HepG2 (cell line): Measurements from ENCODE around the gene MAP3K19. TPM values are rescaled to one million over a fixed set of nuclear protein-coding genes. Genes with fewer than 3 reads are reported as not detected.

Experiments used
- ARID4A ChIP-seq: sonication (generic); formaldehyde crosslinking; IDR thresholded peaks from 2 replicates; pipeline ENCODE4 v1.5.0; 2020; ENCODE audit warnings: mild to moderate bottlenecking, missing genetic modification reagents, borderline replicate concordance
- CHD2 ChIP-seq: IDR thresholded peaks from 2 replicates; pipeline ENCODE4 v1.6.1; 2011; ENCODE audit warnings: low read depth, low read length, improper control_type of control experiment
- HBP1 ChIP-seq: IDR thresholded peaks from 2 replicates; pipeline ENCODE4 v1.6.1; 2016; ENCODE audit warnings: low read depth, control low read depth
- KMT2A ChIP-seq: sonication (generic); formaldehyde crosslinking; IDR thresholded peaks from 2 replicates; pipeline ENCODE4 v1.4.0; 2020; ENCODE audit warnings: missing genetic modification reagents
- LCORL ChIP-seq, 2 experiments: fragments of 450-650 bp in 1 of 2; sonication (generic) in 1 of 2; formaldehyde crosslinking in 1 of 2; IDR thresholded peaks; 2 replicates each; pipeline versions ENCODE4 v1.5.0 to v1.6.1; 2017 to 2020; ENCODE audit warnings: antibody characterized with exemption in 1 of 2, missing genetic modification reagents in 1 of 2
- MYPOP ChIP-seq: sonication (generic); formaldehyde crosslinking; IDR thresholded peaks from 2 replicates; pipeline ENCODE4 v1.8.1; 2023; ENCODE audit warnings: mild to moderate bottlenecking, moderate library complexity, missing genetic modification reagents
- ZNF260 ChIP-seq: sonication (generic); formaldehyde crosslinking; IDR thresholded peaks from 2 replicates; pipeline ENCODE4 v1.4.0; 2020; ENCODE audit warnings: missing genetic modification reagents, low read depth, mild to moderate bottlenecking, borderline replicate concordance
- ZNF33B ChIP-seq: sonication (generic); formaldehyde crosslinking; IDR thresholded peaks from 2 replicates; pipeline ENCODE4 v1.5.1; 2020; ENCODE audit warnings: mild to moderate bottlenecking, missing genetic modification reagents
- polyA plus RNA-seq, 8 experiments: library from polyadenylated mRNA; depleted of rRNA in 3 of 8; stranded (reverse) in 7 of 8; unstranded in 1 of 8; fragments of >200 nt; fragmentation: Illumina TruSeq in 4 of 8; extraction: Trizol in 4 of 8; gene quantifications; 2 replicates each; pipeline versions ENCODE4 v1.2.1 to v1.2.3, GENCODE V29; 2011 to 2016; ENCODE audit warnings: low read depth in 4 of 8, missing spikeins in 1 of 8, mixed read lengths in 1 of 8; ENCODE audit not compliant: insufficient read depth in 1 of 8
- total RNA-seq, 5 experiments: library from RNA; depleted of rRNA; stranded (reverse); fragments of >200 nt; fragmentation: Illumina TruSeq; extraction: Trizol; gene quantifications; 2 replicates each; pipeline ENCODE4 v1.2.3, GENCODE V29; 2016; ENCODE audit warnings: low read depth in 1 of 5

The MAP3K19 gene
- total and polyA plus RNA-seq, 2 of the 13 experiments (the other 11 are each of a cell fraction or from before 2014, with no cell fraction given) = not detected

GRCh38 chr2:135050684-135051083, 3.4 kb upstream of the MAP3K19 start (continued):
- TF ChIP-seq ARID4A (peak; percentile 25; the same call in 1 of the 2 replicates), MYPOP (CRISPR knock-in tag) (peak; percentile 25; the same call in 1 of the 2 replicates), KMT2A (peak; percentile 15; the same call in 1 of the 2 replicates), ZNF260 (CRISPR knock-in tag) (no peak), LCORL (IDR thresholded peaks at IDR 0.05) (no peak), LCORL (CRISPR knock-in tag; IDR thresholded peaks at IDR 0.05) (0 out of 2 replicates have a peak, but pooled peaks have one; percentile 38), ZNF33B (CRISPR knock-in tag) (0 out of 2 replicates have a peak, but pooled peaks have one; percentile 29), HBP1 (CRISPR knock-in tag) (no peak), CHD2 (no peak)
